Activated naive CD4-positive, alpha-beta T cell treated with anti-CD3 and anti-CD28 coated beads for 36 hours (primary cell): Measurements from ENCODE around the gene TDRD3. TPM values are rescaled to one million over a fixed set of nuclear protein-coding genes. Genes with fewer than 3 reads are reported as not detected.

ENCODE experiments used
- CTCF ChIA-PET: fragments of 350-600 bp; sonication (Branson Sonifier 250); formaldehyde crosslinking; loops from one replicate; lab custom pipeline; 2021; ENCODE audit warnings: antibody characterized with exemption; lab: Charles Lee
- DNase-seq: peaks from one replicate; pipeline ENCODE4 v3.0.0-alpha.2; 2020
- H3K27ac Mint-ChIP-seq: one replicate; pipeline ENCODE4 v1.8.0; 2021; ENCODE audit warnings: mild to moderate bottlenecking, mixed read lengths
- H3K27me3 Mint-ChIP-seq: one replicate; pipeline ENCODE4 v1.8.0; 2021; ENCODE audit warnings: low read depth, mixed read lengths
- H3K36me3 Mint-ChIP-seq: one replicate; pipeline ENCODE4 v1.8.0; 2021; ENCODE audit warnings: low read depth, mixed read lengths
- H3K4me1 Mint-ChIP-seq: one replicate; pipeline ENCODE4 v1.8.0; 2021; ENCODE audit warnings: low read depth, mixed read lengths
- H3K4me3 Mint-ChIP-seq: one replicate; pipeline ENCODE4 v1.8.0; 2021; ENCODE audit warnings: mild to moderate bottlenecking, moderate library complexity, mixed read lengths
- H3K9me3 Mint-ChIP-seq: one replicate; pipeline ENCODE4 v1.8.0; 2021; ENCODE audit warnings: mixed read lengths
- intact Hi-C: fragments of 100-400 bp; cut with micrococcal nuclease; formaldehyde crosslinking; loops from one replicate; pipeline ENCODE4 v1.15.1; 2023
- total RNA-seq, 2 experiments: library from RNA; stranded (reverse); gene quantifications; one replicate each; pipeline ENCODE4 v1.2.3, GENCODE V29; 2021

The TDRD3 gene
- total RNA-seq, 2 experiments from 2014 or later = 13.5 to 14.2 TPM

DNA sequence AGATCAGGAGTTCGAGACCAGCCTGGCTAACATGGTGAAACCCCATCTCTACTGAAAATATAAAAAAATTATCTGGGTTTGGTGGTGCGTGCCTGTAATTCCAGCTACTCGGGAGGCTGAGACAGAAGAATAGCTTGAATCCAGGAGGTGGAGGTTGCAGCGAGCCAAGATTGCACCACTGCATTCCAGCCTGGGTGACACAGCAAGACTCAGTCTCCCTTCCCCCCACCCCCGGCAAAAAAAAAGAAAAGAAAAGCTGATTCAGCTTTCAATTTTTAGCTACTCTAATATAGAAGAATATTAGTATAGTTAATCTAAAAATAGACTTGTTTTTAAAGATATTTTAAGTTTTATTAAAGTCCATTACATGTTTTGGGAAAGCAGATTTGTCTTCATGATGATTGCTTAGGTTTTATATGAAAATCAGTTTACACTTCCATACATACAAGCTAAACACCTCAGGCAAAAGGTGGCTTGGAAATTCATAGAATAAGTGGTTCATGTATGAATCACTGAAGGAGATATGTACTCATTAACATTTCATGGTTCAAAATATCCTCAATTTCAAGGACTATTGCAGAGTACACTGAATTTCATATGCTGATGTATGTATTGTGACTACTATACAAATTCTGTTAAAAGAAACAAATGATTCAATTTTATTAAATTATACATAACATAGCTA lies 165.2 kb downstream of the TDRD3 start:
- no peaks in the 10 kb centered on the region for H3K27me3 Mint-ChIP-seq
- CTCF ChIA-PET = interaction anchor here (0.5 kb wide), 1 partner anchor 442 kb away, joined by 3 read pairs; no protein-coding TSS in a partner anchor
- no peaks in the 10 kb centered on the region for H3K4me1 Mint-ChIP-seq
- no peak for DNase-seq
- H3K9me3 Mint-ChIP-seq = no peaks in the 10 kb centered on the region
- H3K4me3 Mint-ChIP-seq = no peak overlapping the region
- no peak overlapping the region for H3K27ac Mint-ChIP-seq
- intact Hi-C loops = no loop called here
- peaks cover 24% of the 10 kb centered on the region for H3K36me3 Mint-ChIP-seq

DNA sequence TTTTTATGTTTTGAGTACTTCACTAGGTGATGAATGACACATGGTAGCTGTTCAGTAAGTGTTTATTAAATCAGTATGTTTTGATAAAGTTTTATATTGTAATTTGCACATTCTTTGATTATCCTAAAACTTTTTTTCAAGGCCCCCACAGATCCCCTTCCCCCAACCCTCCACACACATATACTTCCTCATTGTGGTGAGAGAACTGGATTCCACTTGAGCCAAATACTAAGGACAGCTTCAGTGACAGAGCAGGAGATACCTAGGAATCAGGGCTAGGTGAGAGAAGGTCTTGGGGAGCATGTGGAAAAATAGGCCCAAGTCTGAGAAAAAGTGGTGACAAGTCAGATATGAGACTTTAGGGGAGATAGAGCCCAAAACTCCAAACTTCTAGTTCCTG lies 174.6 kb downstream of the TDRD3 start:
- no peak for DNase-seq
- Mint-ChIP-seq H3K4me1 (no peaks in the 10 kb centered on the region), H3K27ac (no peak overlapping the region), H3K9me3 (no peaks in the 10 kb centered on the region), H3K4me3 (no peak overlapping the region), H3K36me3 (peaks cover 46% of the 10 kb centered on the region), H3K27me3 (no peaks in the 10 kb centered on the region)
- intact Hi-C loops = no loop called here
- CTCF ChIA-PET = no interaction called here

DNA sequence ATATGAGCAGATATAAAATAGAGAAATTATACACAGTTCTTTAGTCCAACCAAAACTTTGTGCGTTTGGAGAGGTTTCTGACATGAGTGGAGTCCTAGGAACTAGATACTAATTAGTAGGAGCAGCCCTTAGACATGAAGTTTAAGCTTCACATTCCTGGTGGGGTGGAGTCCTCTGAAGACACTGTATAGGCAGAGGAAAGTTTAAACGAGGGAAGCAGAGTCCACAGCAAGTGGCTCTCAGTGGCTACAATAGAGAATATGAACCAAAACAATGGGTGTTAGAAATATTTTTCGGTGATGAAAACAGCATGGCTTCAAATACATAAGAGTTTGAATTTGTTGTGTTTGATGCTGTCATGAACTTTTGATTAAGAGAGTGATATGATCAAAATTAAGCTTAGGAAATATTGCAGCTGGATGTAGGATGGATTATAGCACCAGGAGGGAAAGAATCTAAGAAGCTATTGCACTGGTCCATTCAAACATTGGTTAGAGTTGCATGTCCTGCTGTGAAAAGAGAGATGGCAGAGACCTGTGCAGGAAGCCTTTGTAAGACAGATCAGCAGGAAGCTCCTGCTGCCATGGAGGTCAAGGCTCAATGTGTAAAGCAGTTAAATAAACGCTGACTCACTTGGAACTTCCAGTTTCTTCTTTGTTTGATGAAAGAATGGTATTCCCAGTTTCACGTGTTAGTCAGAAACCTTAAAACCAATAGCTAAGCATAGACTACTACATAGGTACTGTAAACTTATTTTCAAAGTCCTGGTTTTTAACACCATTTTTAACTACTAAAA lies 175.2 kb downstream of the TDRD3 start:
- Mint-ChIP-seq H3K9me3 (no peaks in the 10 kb centered on the region), H3K4me1 (no peaks in the 10 kb centered on the region), H3K36me3 (peaks cover 40% of the 10 kb centered on the region), H3K4me3 (no peak overlapping the region), H3K27me3 (no peaks in the 10 kb centered on the region), H3K27ac (no peak overlapping the region)
- intact Hi-C loops = no loop called here
- CTCF ChIA-PET = no interaction called here
- no peak for DNase-seq

DNA sequence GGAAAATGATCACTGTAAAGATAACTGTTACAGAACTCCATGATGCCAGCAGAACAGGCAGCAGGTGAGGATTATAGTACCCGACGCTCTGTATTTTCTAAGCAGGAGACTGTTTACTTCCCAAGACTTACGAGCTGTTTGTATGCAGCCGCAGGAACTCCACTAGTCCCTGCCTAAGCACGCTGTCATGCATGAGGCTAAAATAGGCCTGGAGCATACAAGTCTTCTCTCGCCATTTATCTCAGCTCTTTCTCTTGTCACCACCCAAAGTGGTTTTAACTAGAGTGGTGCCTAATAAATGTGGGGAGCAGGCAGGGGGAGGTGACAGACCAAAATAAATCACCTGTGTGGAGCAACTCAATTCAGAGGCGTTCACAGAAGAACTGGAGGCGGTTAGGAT lies 175.8 kb downstream of the TDRD3 start:
- CTCF ChIA-PET = no interaction called here
- Mint-ChIP-seq H3K9me3 (no peaks in the 10 kb centered on the region), H3K36me3 (peaks cover 37% of the 10 kb centered on the region), H3K4me3 (no peak overlapping the region), H3K27ac (no peak overlapping the region), H3K4me1 (no peaks in the 10 kb centered on the region), H3K27me3 (no peaks in the 10 kb centered on the region)
- intact Hi-C loops = no loop called here
- DNase-seq = no peak

DNA sequence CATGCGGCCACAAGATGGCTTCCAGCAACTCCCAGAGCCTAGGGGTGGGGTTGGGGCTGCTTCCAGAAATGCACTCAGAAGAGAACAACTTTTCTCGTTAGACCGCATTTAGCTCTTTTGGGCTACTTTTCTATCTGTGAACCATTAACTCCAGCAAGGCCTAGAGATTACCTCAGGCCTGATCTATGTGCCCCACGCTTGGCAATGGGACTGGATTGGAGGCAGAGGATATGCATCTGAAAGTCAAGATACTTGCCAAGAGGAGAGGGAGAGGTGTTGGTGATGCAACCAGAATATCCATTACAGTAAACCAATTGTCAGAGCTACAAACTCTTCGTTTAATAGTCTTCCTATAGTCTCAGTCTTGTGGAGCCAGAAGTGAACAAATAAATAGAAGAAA lies 177.7 kb downstream of the TDRD3 start:
- no peaks in the 10 kb centered on the region for H3K4me1 Mint-ChIP-seq
- no peak overlapping the region for H3K27ac Mint-ChIP-seq
- DNase-seq = no peak
- peaks cover 22% of the 10 kb centered on the region for H3K36me3 Mint-ChIP-seq
- no peaks in the 10 kb centered on the region for H3K9me3 Mint-ChIP-seq
- H3K4me3 Mint-ChIP-seq = no peak overlapping the region
- CTCF ChIA-PET = no interaction called here
- intact Hi-C loops = no loop called here
- no peaks in the 10 kb centered on the region for H3K27me3 Mint-ChIP-seq

DNA sequence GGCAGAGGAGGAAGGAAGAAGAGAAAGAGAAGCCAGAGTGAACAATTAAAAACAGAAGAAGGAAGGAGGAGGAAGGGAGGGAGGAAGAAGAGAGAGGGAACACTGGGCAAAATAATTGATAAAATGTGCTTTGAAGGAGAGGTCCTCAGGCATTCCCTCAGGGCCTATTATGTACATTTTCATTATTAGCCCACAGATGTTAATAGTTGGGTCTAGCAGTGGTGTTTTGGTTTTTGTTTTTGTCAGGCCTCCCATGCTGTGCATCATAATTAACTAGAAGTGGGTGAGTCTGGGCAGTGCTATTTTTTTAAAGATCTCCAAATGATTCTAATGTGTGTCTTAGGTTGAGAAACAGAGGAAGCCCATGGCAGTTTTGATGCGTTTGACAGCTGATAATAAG lies 178.1 kb downstream of the TDRD3 start:
- CTCF ChIA-PET = no interaction called here

DNA sequence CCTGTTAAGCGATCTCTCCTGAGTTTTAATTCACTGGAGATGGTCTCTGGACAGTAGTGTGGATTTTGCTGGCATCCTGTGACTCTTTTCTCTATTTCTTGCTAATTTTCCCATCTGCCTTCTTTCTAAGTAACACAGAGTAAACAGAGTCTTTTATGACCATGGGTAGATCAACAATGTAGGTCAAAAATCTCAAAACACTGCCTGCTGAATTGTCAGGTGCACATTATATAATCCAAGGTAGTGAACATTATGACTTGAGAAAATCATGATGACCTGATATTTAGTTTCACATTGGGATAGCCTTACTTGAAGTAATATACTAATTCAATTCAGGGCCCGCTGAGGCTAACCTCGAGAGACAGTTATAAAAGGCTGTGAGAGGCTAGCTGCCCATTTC lies 180.7 kb downstream of the TDRD3 start:
- CTCF ChIA-PET = no interaction called here
- DNase-seq = no peak
- intact Hi-C loops = no loop called here
- H3K27me3 Mint-ChIP-seq = no peaks in the 10 kb centered on the region
- H3K4me1 Mint-ChIP-seq = no peaks in the 10 kb centered on the region
- no peak overlapping the region for H3K27ac Mint-ChIP-seq
- H3K9me3 Mint-ChIP-seq = no peaks in the 10 kb centered on the region
- no peak overlapping the region for H3K4me3 Mint-ChIP-seq
- H3K36me3 Mint-ChIP-seq = peaks cover 8% of the 10 kb centered on the region

More for the DNA sequence above, 178.1 kb downstream of the TDRD3 start:
- no peak for DNase-seq
- intact Hi-C loops = no loop called here
- Mint-ChIP-seq H3K27me3 (no peaks in the 10 kb centered on the region), H3K9me3 (no peaks in the 10 kb centered on the region), H3K36me3 (peaks cover 18% of the 10 kb centered on the region), H3K4me1 (no peaks in the 10 kb centered on the region), H3K27ac (no peak overlapping the region), H3K4me3 (no peak overlapping the region)

DNA sequence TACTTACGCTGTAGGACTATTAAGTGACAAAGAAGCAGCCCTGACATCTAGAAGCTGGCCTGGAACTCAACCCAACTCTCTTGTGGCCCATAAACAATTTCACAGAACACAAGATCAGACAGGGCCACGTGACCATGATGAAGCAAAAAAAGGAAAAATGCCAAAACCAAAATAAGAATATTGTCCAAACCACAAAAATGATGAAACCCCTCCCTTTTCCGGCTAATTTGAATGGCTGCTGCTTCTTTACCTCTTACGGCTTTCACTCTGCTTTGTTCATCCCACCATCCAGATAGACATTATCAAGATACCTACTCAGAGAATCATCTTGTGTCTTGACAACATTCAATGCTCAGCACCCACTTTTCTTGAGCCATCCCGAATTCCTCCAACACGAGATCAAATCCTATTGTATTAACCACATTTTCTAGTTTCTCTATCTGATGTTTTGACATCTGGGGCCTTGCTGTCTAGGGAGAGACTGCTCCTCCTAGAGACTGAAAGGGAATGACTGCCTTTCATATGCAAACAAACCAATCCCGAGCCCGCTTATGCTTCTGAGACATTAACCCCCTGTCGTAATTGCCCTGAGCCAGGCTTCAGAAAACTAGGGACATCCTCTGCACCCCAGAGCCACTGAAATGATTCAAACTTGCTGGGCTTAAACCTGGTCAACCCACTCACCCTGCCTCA lies 186.3 kb downstream of the TDRD3 start:
- DNase-seq = no peak
- Mint-ChIP-seq H3K4me3 (no peak overlapping the region), H3K27me3 (peaks cover 3% of the 10 kb centered on the region), H3K27ac (no peak overlapping the region), H3K36me3 (no peaks in the 10 kb centered on the region), H3K4me1 (peaks cover 4% of the 10 kb centered on the region), H3K9me3 (peaks cover 2% of the 10 kb centered on the region)
- intact Hi-C loops = no loop called here
- CTCF ChIA-PET = interaction anchor here (0.6 kb wide), 1 partner anchor 581 kb away, joined by 5 read pairs; no protein-coding TSS in a partner anchor

DNA sequence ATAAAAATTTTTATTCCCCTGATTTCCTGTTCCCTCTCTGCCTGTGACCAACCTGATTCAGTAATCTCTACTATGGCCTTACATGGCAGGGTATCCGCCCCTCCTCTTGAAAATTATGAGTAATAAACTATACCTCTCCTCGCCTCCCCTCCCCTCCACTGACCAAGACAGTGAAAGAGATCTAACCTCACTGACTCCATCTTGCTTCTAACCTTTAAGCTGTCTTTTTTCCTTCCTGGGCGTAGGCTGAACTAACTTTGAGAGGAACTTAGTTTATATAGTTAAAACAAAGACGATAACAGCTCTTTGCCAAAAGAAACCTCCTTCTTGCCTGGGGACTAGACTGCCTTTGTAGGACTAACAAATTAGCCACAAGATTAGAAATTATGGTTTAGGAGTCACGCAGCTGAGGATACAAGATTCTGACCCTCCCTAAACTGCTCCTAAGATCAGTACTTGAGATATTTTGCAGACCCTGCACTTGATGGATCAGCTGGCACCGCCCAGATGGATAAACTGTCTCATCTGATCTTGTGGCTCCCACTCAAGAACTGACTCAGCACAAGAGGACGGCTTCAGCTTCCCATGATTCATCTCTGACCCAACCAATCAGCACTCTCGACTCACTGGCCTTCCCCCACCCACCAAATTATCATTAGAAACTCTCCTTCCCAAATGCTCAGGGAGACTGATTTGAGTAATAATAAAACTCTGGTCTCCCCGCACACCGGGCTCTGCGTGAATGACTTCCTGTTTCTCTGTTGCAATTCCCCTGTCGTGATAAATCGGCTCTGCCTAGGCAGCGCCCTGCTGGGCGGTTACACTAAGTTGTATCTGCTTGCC lies 187.1 kb downstream of the TDRD3 start:
- intact Hi-C loops = no loop called here
- peaks cover 2% of the 10 kb centered on the region for H3K9me3 Mint-ChIP-seq
- peak; percentile 4 for DNase-seq
- no peaks in the 10 kb centered on the region for H3K36me3 Mint-ChIP-seq
- peaks cover 3% of the 10 kb centered on the region for H3K27me3 Mint-ChIP-seq
- CTCF ChIA-PET = interaction anchor here (0.6 kb wide), 1 partner anchor 580 kb away, joined by 5 read pairs; no protein-coding TSS in a partner anchor
- H3K4me3 Mint-ChIP-seq = no peak overlapping the region
- H3K4me1 Mint-ChIP-seq = peaks cover 4% of the 10 kb centered on the region
- no peak overlapping the region for H3K27ac Mint-ChIP-seq

DNA sequence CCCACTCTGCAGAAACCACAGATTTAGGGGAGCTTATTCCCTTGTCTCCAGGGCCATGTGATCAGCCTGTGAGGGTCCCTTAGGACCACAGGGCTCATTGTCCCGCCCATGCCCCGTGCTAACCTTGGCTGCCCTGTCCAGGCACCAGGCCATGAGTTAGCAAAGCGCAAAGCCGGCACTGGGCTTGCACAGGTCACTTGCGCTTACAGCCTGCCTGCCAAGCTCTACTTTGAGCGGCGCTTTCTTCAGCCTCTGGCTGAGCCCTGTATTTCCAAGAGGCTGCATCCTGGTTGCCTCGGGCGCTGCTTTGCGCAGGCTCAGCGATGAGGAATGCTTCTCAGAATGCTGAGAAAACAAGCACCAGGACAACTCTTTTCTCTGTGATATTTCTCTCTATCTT lies 188.0 kb downstream of the TDRD3 start:
- Mint-ChIP-seq H3K27ac (no peak overlapping the region), H3K4me3 (no peak overlapping the region), H3K27me3 (peaks cover 3% of the 10 kb centered on the region), H3K9me3 (peaks cover 2% of the 10 kb centered on the region), H3K36me3 (no peaks in the 10 kb centered on the region), H3K4me1 (peaks cover 4% of the 10 kb centered on the region)
- CTCF ChIA-PET = no interaction called here
- DNase-seq = no peak
- intact Hi-C loops = no loop called here

DNA sequence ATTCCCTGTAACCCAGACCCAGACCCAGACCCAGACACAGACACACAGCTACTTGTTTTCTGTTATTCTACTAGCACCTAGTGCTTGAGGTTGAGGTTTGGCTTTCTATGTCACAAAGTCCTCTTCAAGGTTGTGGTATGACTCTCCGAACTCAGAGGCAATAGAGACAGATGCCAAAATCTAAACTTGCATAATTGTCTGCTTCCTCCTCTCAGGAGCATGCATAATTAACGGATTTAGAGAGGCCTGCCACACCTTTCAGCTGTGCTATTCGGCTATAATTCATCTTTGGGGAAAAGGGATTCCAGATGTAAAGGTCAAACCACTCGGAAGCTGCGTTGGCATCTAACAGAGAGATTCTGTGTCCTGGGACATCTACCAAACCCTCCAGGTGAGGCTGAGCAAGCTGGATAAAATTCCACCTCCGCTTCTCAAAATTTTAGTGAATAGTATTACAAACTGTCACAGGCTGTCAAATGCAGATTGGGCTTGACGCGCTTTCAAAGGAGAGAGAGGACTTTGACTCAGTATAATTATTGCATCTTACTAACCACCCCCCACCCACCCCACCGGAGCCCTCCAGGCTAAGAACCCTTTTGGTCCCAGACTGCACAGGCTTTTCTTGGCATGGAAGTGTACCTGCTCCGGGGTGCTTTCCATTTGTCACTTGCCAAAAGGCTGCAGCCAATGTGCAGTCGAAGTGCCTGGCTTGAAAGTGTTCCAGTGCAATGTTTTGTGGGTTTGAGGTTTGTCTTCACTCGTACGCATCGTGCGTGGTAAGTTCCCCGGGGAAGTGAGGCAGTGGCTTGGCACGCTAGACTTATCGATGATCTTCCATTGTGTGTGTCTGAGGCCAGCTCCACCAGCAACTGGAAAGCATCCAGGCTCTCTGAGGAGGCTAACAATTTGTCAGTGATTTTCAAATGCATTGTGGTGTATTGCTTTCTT lies 194.1 kb downstream of the TDRD3 start:
- H3K27me3 Mint-ChIP-seq = no peaks in the 10 kb centered on the region
- DNase-seq = no peak
- CTCF ChIA-PET = no interaction called here
- no peaks in the 10 kb centered on the region for H3K36me3 Mint-ChIP-seq
- H3K27ac Mint-ChIP-seq = no peak overlapping the region
- H3K4me1 Mint-ChIP-seq = no peaks in the 10 kb centered on the region
- intact Hi-C loops = no loop called here
- no peak overlapping the region for H3K4me3 Mint-ChIP-seq
- H3K9me3 Mint-ChIP-seq = no peaks in the 10 kb centered on the region
